PFSK-1 (cell line): ENCODE data around the gene UBE2I.

ENCODE experiments used
- FOXP2 ChIP-seq: optimal IDR thresholded peaks from 2 replicates; pipeline ENCODE3; 2011; ENCODE audit warnings: borderline replicate concordance, control low read depth, inconsistent platforms; ENCODE audit not compliant: insufficient read depth; ENCODE audit errors: extremely low read length, extremely low read depth
- POLR2AphosphoS5 ChIP-seq: IDR thresholded peaks from 2 replicates; pipeline ENCODE4 v1.6.1; 2012; ENCODE audit warnings: low read depth, mild to moderate bottlenecking, control low read depth, low read length, moderate library complexity
- SIN3A ChIP-seq: IDR thresholded peaks from 2 replicates; pipeline ENCODE4 v1.6.1; 2012; ENCODE audit warnings: mild to moderate bottlenecking, low read length, moderate library complexity, borderline replicate concordance; ENCODE audit not compliant: insufficient read depth
- TAF1 ChIP-seq: IDR thresholded peaks from 2 replicates; pipeline ENCODE4 v1.6.1; 2012; ENCODE audit warnings: low read length, control low read depth, borderline replicate concordance; ENCODE audit not compliant: insufficient read depth
- TF ChIP-seq, protein P1 (sequence below), 2 experiments: IDR thresholded peaks; 2 replicates each; pipeline versions ENCODE4 v1.6.1 to v1.8.0; 2011 to 2012; ENCODE audit warnings: low read depth in 2 of 2, low read length in 2 of 2, control low read depth in 1 of 2, inconsistent platforms in 1 of 2, mild to moderate bottlenecking in 1 of 2, moderate library complexity in 1 of 2; ENCODE audit not compliant: insufficient read depth in 1 of 2

UBE2I gene

GRCh38 chr16:1320097-1320496 lies 10.7 kb downstream of the UBE2I start:
- no peak for TF ChIP-seq TAF1
- TF ChIP-seq, protein P1, sequence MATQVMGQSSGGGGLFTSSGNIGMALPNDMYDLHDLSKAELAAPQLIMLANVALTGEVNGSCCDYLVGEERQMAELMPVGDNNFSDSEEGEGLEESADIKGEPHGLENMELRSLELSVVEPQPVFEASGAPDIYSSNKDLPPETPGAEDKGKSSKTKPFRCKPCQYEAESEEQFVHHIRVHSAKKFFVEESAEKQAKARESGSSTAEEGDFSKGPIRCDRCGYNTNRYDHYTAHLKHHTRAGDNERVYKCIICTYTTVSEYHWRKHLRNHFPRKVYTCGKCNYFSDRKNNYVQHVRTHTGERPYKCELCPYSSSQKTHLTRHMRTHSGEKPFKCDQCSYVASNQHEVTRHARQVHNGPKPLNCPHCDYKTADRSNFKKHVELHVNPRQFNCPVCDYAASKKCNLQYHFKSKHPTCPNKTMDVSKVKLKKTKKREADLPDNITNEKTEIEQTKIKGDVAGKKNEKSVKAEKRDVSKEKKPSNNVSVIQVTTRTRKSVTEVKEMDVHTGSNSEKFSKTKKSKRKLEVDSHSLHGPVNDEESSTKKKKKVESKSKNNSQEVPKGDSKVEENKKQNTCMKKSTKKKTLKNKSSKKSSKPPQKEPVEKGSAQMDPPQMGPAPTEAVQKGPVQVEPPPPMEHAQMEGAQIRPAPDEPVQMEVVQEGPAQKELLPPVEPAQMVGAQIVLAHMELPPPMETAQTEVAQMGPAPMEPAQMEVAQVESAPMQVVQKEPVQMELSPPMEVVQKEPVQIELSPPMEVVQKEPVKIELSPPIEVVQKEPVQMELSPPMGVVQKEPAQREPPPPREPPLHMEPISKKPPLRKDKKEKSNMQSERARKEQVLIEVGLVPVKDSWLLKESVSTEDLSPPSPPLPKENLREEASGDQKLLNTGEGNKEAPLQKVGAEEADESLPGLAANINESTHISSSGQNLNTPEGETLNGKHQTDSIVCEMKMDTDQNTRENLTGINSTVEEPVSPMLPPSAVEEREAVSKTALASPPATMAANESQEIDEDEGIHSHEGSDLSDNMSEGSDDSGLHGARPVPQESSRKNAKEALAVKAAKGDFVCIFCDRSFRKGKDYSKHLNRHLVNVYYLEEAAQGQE (IDR thresholded peaks at IDR 0.05; ENCODE audit: insufficient read depth in 1 of 2, low read depth in 2 of 2, low read length in 2 of 2), result no peak
- TF ChIP-seq SIN3A, result no peak
- no peak for TF ChIP-seq FOXP2
- TF ChIP-seq POLR2AphosphoS5, result no peak

GRCh38 chr16:1320658-1321240 lies 11.3 kb downstream of the UBE2I start:
- TF ChIP-seq SIN3A, result no peak
- TF ChIP-seq FOXP2, result no peak
- no peak for TF ChIP-seq POLR2AphosphoS5
- TF ChIP-seq, protein P1 (IDR thresholded peaks at IDR 0.05; ENCODE audit: insufficient read depth in 1 of 2, low read depth in 2 of 2, low read length in 2 of 2), result no peak
- TF ChIP-seq TAF1, result no peak

- TF ChIP-seq TAF1 (no peak), FOXP2 (no peak), POLR2AphosphoS5 (no peak), SIN3A (no peak)
- TF ChIP-seq, protein P1 (IDR thresholded peaks at IDR 0.05; ENCODE audit: insufficient read depth in 1 of 2, low read depth in 2 of 2, low read length in 2 of 2), result no peak
Observed at GRCh38 chr16:1322407-1322806, 13.0 kb downstream of the UBE2I start.

DNA sequence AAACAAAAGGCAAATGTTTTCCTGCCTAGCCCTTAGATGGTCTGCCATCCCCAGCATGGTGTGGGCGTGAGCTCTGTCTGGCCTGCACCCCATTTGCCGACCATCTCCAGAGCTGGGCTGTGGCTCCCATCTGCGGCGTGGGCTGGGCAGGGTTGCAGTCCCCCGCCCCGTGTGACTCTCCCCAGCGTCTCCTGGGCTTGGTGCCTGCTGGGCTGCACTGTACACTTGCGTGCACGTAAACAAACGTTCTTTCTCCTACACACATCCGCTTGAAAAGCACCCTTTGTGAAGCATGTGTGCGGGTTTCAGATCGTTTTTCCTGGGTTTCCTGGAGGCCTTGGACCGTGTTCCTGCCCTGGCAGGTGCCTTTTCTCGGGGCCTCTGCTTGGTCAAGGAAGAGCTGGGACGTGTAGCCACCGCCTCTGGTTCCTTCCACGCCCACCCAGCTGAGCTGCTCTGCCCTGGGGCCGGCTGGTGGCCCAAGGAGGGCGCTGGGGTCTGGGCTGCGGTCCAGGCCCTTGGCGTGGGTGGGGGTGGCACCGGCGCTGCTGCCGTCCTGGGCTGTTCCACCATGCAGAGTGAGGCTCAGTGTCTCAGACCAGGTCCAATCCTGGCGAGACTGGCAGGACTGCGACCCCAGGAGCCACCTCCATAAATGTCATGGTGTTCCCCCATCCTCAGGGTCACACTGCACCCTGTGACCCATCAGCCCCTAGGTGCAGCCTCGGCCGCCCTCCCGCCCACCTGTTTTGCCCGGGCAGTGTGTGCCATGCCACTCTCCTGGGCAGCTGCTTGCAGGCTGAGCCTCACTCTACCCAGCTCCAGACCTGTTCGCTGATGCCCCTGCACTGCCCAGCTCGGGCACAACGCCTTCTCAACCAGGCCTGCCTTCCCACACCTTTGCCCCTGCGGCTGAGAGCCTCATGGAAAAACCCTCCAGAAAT lies 14.1 kb downstream of the UBE2I start:
- peak; percentile 6; the same call in 1 of the 2 replicates for TF ChIP-seq POLR2AphosphoS5
- TF ChIP-seq TAF1, result no peak
- TF ChIP-seq SIN3A, result no peak
- no peak for TF ChIP-seq FOXP2

- TF ChIP-seq TAF1, result no peak
- no peak for TF ChIP-seq POLR2AphosphoS5
- no peak for TF ChIP-seq FOXP2
- TF ChIP-seq, protein P1 (IDR thresholded peaks at IDR 0.05; ENCODE audit: insufficient read depth in 1 of 2, low read depth in 2 of 2, low read length in 2 of 2), result no peak
- TF ChIP-seq SIN3A, result no peak
Observed at GRCh38 chr16:1324286-1324826, 14.9 kb downstream of the UBE2I start.
